ENCODE data around the gene COL23A1. TPM values are rescaled to one million over a fixed set of nuclear protein-coding genes. Genes with fewer than 3 reads are reported as not detected.

The COL23A1 gene
- total and polyA plus RNA-seq, 2 experiments from 2014 or later = 4.8 to 8.2 TPM

- Histone ChIP-seq H3K4me2 (no peak overlapping the region), H3K4me3 (no peak overlapping the region), H3K79me2 (replicated peaks; ENCODE audit: insufficient read depth) (no peaks in the 10 kb centered on the region; the same call in 1 of the 2 replicates), H3K27ac (ENCODE audit: low read depth) (no peak overlapping the region), H3K4me1 (ENCODE audit: insufficient read depth) (peaks cover 29% of the 10 kb centered on the region), H2AFZ (no peak overlapping the region), H3F3A (replicated peaks; ENCODE audit: low read depth) (no peaks in the 10 kb centered on the region), H3K36me3 (ENCODE audit: insufficient read depth) (no peaks in the 10 kb centered on the region), H3K9me2 (ENCODE audit: insufficient read depth) (no peaks in the 10 kb centered on the region), H3K27me3 (ENCODE audit: insufficient read depth) (no peaks in the 10 kb centered on the region), H4K20me1 (replicated peaks; ENCODE audit: insufficient read depth) (no peaks in the 10 kb centered on the region)
- H3K9me3 Mint-ChIP-seq = no peaks in the 10 kb centered on the region
- H3K36me3 Mint-ChIP-seq (ENCODE audit: low read depth) = no peaks in the 10 kb centered on the region
- TF ChIP-seq ZNF114 (CRISPR knock-in tag; IDR thresholded peaks at IDR 0.05) = no peak
- no peak for TF ChIP-seq EZH2 (IDR thresholded peaks at IDR 0.05; ENCODE audit: low read depth, unreplicated experiment)
- TF ChIP-seq POLR2AphosphoS5 (IDR thresholded peaks at IDR 0.05; ENCODE audit: low read depth) = no peak
- TF ChIP-seq ZNF331 (CRISPR knock-in tag; IDR thresholded peaks at IDR 0.05; ENCODE audit: low read depth) = no peak
- TF ChIP-seq, protein P1, sequence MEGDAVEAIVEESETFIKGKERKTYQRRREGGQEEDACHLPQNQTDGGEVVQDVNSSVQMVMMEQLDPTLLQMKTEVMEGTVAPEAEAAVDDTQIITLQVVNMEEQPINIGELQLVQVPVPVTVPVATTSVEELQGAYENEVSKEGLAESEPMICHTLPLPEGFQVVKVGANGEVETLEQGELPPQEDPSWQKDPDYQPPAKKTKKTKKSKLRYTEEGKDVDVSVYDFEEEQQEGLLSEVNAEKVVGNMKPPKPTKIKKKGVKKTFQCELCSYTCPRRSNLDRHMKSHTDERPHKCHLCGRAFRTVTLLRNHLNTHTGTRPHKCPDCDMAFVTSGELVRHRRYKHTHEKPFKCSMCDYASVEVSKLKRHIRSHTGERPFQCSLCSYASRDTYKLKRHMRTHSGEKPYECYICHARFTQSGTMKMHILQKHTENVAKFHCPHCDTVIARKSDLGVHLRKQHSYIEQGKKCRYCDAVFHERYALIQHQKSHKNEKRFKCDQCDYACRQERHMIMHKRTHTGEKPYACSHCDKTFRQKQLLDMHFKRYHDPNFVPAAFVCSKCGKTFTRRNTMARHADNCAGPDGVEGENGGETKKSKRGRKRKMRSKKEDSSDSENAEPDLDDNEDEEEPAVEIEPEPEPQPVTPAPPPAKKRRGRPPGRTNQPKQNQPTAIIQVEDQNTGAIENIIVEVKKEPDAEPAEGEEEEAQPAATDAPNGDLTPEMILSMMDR (conservative IDR thresholded peaks at IDR 0.05; ENCODE audit: low read depth in 2 of 2) = no peak
- no peak for TF ChIP-seq EZH2phosphoT487 (IDR thresholded peaks at IDR 0.05; ENCODE audit: unreplicated experiment)
- peaks cover 13% of the 10 kb centered on the region for H3K27me3 Mint-ChIP-seq (ENCODE audit: insufficient read depth, low read depth, poor library complexity)
- DNase-seq (ENCODE audit: low spot score) = no peak
- no peak for ATAC-seq
- H3K4me1 Mint-ChIP-seq = peaks cover 57% of the 10 kb centered on the region
- no peak overlapping the region for H3K4me3 Mint-ChIP-seq
- H3K27ac Mint-ChIP-seq = no peak overlapping the region
Observed at GRCh38 chr5:178418031-178418430, 172.2 kb downstream of the COL23A1 start.

GRCh38 chr5:178417391-178417811 lies 172.8 kb downstream of the COL23A1 start:
- Histone ChIP-seq H3K79me2 (replicated peaks; ENCODE audit: insufficient read depth) (no peaks in the 10 kb centered on the region; the same call in 1 of the 2 replicates), H3K27ac (ENCODE audit: low read depth) (no peak overlapping the region), H3K36me3 (ENCODE audit: insufficient read depth) (no peaks in the 10 kb centered on the region), H3K4me3 (no peak overlapping the region), H3K9me2 (ENCODE audit: insufficient read depth) (no peaks in the 10 kb centered on the region), H4K20me1 (replicated peaks; ENCODE audit: insufficient read depth) (no peaks in the 10 kb centered on the region), H3K4me2 (no peak overlapping the region), H3F3A (replicated peaks; ENCODE audit: low read depth) (no peaks in the 10 kb centered on the region), H3K27me3 (ENCODE audit: insufficient read depth) (no peaks in the 10 kb centered on the region), H2AFZ (no peak overlapping the region), H3K4me1 (ENCODE audit: insufficient read depth) (peaks cover 29% of the 10 kb centered on the region)
- peak; percentile 20 for ATAC-seq
- DNase-seq (ENCODE audit: low spot score) = peak; percentile 44
- Mint-ChIP-seq H3K27me3 (ENCODE audit: insufficient read depth, low read depth, poor library complexity) (peaks cover 13% of the 10 kb centered on the region), H3K4me3 (no peak overlapping the region; the same call in 2 of the 3 replicates), H3K4me1 (peaks cover 56% of the 10 kb centered on the region), H3K27ac (peak overlapping the region; percentile 59; the same call in 1 of the 2 replicates), H3K9me3 (no peaks in the 10 kb centered on the region), H3K36me3 (ENCODE audit: low read depth) (no peaks in the 10 kb centered on the region)
- TF ChIP-seq ZNF462 (CRISPR knock-in tag; IDR thresholded peaks at IDR 0.05) (no peak), ETS1 (IDR thresholded peaks at IDR 0.05) (no peak), CREB1 (CRISPR knock-in tag; IDR thresholded peaks at IDR 0.05; ENCODE audit: low read depth) (no peak), NANOG (IDR thresholded peaks at IDR 0.05; ENCODE audit: borderline replicate concordance) (no peak)
- TF ChIP-seq, protein P1 (conservative IDR thresholded peaks at IDR 0.05; ENCODE audit: low read depth in 2 of 2) = peak; percentile 12 to 24

Data from GM23338 (cell line).